Gastroesophageal sphincter (tissue), 4 donors: ENCODE results near the gene SNCA. TPM values are rescaled to one million over a fixed set of nuclear protein-coding genes. Genes with fewer than 3 reads are reported as not detected.

ENCODE experiments used
- ATAC-seq: fragments of 150-250 bp; one replicate; pipeline ENCODE4 v1.9.1; 2016; ENCODE audit warnings: mild to moderate bottlenecking, moderate library complexity
- H3K27ac ChIP-seq, 4 donors: fragments of 200-600 bp; sonication (generic) in 3 of 4; 1 replicate in 3 of 4; 2 replicates in 1 of 4; pipeline ENCODE4 v1.5.1; 2016 to 2019
- H3K27me3 ChIP-seq: fragments of 200-600 bp; sonication (generic); one replicate; pipeline ENCODE4 v1.5.1; 2019
- H3K36me3 ChIP-seq, 2 donors: fragments of 200-600 bp; sonication (generic); one replicate each; pipeline ENCODE4 v1.5.1; 2019; ENCODE audit warnings: control low read depth in 1 of 2
- H3K4me1 ChIP-seq, 3 donors: fragments of 200-600 bp; sonication (generic); 1 replicate in 2 of 3; 2 replicates in 1 of 3; pipeline ENCODE4 v1.5.1; 2016 to 2019; ENCODE audit warnings: control low read depth in 2 of 3
- H3K4me3 ChIP-seq, 2 donors: fragments of 200-600 bp; sonication (generic); one replicate each; pipeline ENCODE4 v1.5.1; 2019; ENCODE audit warnings: mild to moderate bottlenecking in 1 of 2, moderate library complexity in 1 of 2
- H3K9me3 ChIP-seq, 3 donors: fragments of 200-600 bp; sonication (generic); one replicate each; pipeline ENCODE4 v1.5.1; 2017 to 2019; ENCODE audit warnings: control low read depth in 2 of 3
- EP300 ChIP-seq: sonication (generic); formaldehyde crosslinking; IDR thresholded peaks from one replicate; pipeline ENCODE4 v1.6.1; 2017; ENCODE audit warnings: antibody characterized with exemption, mild to moderate bottlenecking
- POLR2A ChIP-seq, 2 donors: fragments of 450-650 bp; IDR thresholded peaks; one replicate each; pipeline ENCODE4 v1.6.1; 2017; ENCODE audit warnings: antibody characterized with exemption in 2 of 2, mild to moderate bottlenecking in 2 of 2, moderate library complexity in 1 of 2
- POLR2AphosphoS5 ChIP-seq: sonication (generic); formaldehyde crosslinking; IDR thresholded peaks from one replicate; pipeline ENCODE4 v1.6.1; 2017; ENCODE audit warnings: antibody characterized with exemption
- WGBS, 2 donors: methylation state at CpG; one replicate each; pipeline ENCODE4 v1.1.5; 2018; ENCODE audit warnings: low coverage in 1 of 2; 5-methylcytosine and 5-hydroxymethylcytosine counted together
- total RNA-seq, 4 donors: library from RNA; depleted of rRNA; stranded (reverse); fragments of >200 nt; gene quantifications; one replicate each; pipeline ENCODE4 v1.1.0, GENCODE V29; 2016
- TF ChIP-seq, protein P1 (sequence below), 4 experiments: fragments of 200-600 bp in 2 of 4; fragments of 450-650 bp in 2 of 4; sonication (generic) in 1 of 4; IDR thresholded peaks; one replicate each; pipeline ENCODE4 v1.5.1; 2017 to 2019; ENCODE audit warnings: antibody characterized with exemption in 4 of 4, mild to moderate bottlenecking in 2 of 4, moderate library complexity in 2 of 4

SNCA gene
- total RNA-seq, 4 donors from 2014 or later, result 5.0 to 24.4 (median 13.9) TPM

DNA sequence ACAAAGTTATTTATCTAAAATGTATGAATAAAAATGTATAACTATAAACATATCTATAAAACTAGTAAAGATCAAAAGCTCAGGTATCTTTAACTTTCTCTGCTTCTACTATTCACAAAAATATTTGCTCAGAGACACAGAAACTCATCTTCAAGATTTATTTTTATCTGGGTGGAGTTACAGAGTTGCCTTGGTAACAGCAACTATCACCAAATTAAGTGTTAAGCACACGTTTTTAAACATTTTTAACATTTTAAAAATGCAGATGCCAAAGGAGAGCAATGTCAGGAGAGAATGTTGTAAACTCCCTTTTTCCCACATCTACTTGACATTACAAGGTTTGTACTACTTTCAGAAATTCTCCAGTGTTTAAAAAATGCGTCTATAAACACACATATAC lies 71.4 kb downstream of the SNCA start:
- Histone ChIP-seq H3K36me3 (no peaks in the 10 kb centered on the region), H3K27me3 (no peaks in the 10 kb centered on the region), H3K9me3 (no peaks in the 10 kb centered on the region), H3K27ac (peak overlapping the region in 2 of 4 donors; percentile 21 to 31), H3K4me3 (no peak overlapping the region), H3K4me1 (peaks cover 2 to 18% (median 3%) of the 10 kb centered on the region in 3 donors)
- no peak for ATAC-seq
- WGBS, 2 donors, result 8 to 10% methylated on average over 2 of the region's 2 CpGs
- no peak for TF ChIP-seq POLR2AphosphoS5
- TF ChIP-seq POLR2A (IDR thresholded peaks at IDR 0.05), result no peak
- TF ChIP-seq EP300, result no peak
- TF ChIP-seq, protein P1, sequence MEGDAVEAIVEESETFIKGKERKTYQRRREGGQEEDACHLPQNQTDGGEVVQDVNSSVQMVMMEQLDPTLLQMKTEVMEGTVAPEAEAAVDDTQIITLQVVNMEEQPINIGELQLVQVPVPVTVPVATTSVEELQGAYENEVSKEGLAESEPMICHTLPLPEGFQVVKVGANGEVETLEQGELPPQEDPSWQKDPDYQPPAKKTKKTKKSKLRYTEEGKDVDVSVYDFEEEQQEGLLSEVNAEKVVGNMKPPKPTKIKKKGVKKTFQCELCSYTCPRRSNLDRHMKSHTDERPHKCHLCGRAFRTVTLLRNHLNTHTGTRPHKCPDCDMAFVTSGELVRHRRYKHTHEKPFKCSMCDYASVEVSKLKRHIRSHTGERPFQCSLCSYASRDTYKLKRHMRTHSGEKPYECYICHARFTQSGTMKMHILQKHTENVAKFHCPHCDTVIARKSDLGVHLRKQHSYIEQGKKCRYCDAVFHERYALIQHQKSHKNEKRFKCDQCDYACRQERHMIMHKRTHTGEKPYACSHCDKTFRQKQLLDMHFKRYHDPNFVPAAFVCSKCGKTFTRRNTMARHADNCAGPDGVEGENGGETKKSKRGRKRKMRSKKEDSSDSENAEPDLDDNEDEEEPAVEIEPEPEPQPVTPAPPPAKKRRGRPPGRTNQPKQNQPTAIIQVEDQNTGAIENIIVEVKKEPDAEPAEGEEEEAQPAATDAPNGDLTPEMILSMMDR (IDR thresholded peaks at IDR 0.05), result no peak

DNA sequence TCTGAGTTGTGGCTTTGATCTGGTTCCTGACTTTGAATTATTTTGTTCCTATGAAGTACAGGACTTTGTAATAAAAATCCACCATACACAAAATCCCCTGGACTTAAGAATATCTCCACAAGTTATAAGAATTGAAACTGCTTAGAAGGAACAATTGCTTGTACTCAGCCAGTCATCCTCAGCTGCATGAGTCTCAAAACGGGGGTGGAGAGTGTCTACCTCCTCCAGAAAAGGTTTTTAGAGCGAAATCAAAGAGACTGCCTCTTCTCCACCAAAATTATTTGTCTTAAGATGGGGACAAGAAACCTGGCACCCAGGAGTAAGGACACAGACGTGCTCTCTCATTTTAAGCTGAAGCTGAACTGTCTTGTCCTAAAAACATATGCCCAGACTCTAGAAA lies 74.7 kb downstream of the SNCA start:
- no peak for TF ChIP-seq POLR2AphosphoS5
- no peak for TF ChIP-seq POLR2A (IDR thresholded peaks at IDR 0.05)
- no peak for TF ChIP-seq EP300
- TF ChIP-seq, protein P1 (IDR thresholded peaks at IDR 0.05), result no peak
- Histone ChIP-seq H3K27me3 (no peaks in the 10 kb centered on the region), H3K9me3 (no peaks in the 10 kb centered on the region), H3K4me3 (no peak overlapping the region), H3K27ac (no peak overlapping the region), H3K36me3 (no peaks in the 10 kb centered on the region), H3K4me1 (peaks cover 2 to 23% (median 3%) of the 10 kb centered on the region in 3 donors)
- no peak for ATAC-seq
- WGBS, 2 donors, result 86 to 93% methylated on average over 3 of the region's 3 CpGs

DNA sequence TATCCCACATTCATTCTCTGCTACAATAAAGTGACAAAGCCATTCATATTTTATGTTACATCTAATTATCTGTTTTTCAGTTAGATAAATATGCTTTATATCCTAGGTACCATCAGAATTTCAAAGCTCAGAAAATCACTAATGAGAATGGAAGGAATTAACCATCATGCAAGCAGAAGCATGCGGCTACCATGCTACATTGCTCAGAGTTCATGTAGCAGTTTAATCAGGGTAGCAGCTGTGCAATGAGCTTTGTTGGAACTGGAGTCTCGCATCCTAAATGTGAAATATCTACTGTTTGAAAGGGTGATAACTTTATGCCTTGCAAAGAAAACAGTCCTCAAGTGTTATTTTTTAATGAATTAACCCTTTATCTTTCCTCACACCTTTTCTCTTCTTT lies 77.5 kb downstream of the SNCA start:
- Histone ChIP-seq H3K27me3 (no peaks in the 10 kb centered on the region), H3K9me3 (no peaks in the 10 kb centered on the region), H3K27ac (no peak overlapping the region), H3K4me3 (no peak overlapping the region), H3K4me1 (peaks cover 0 to 18% (median 0%) of the 10 kb centered on the region in 3 donors), H3K36me3 (no peaks in the 10 kb centered on the region)
- 82 to 100% methylated on average over 1 to 2 of the region's 2 CpGs for WGBS, 2 donors
- ATAC-seq, result no peak
- TF ChIP-seq POLR2A (IDR thresholded peaks at IDR 0.05), result no peak
- TF ChIP-seq, protein P1 (IDR thresholded peaks at IDR 0.05), result no peak
- TF ChIP-seq EP300, result no peak
- TF ChIP-seq POLR2AphosphoS5, result no peak

DNA sequence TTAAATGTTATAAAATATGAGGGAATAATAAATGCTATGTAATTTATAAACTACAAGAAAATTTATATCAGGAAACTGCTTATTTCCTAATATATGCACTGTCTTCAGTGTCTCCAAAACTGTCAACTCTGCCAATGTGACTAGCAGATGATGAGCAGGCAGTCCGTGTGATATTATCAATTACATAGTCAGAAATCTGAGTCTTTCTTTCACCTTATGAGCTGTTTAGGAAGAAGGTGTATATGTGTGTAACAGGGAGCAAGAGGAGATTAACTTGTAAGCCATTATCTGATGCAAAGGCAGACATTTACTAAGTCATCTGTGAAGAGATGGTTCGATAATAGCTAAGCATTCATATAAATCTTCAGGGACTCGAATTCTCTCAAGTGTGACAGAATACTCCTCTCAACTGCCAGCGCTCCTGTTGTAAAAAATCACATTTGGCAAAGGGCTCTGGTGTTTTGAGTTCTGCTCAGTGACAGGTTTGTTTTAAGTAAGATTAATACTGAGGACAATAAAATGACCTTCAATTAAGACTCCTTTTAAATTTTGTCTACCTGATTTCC lies 79.7 kb downstream of the SNCA start:
- Histone ChIP-seq H3K27me3 (no peaks in the 10 kb centered on the region), H3K9me3 (no peaks in the 10 kb centered on the region), H3K27ac (no peak overlapping the region), H3K36me3 (no peaks in the 10 kb centered on the region), H3K4me3 (no peak overlapping the region), H3K4me1 (peaks cover 8 to 34% (median 8%) of the 10 kb centered on the region in 3 donors)
- WGBS, 2 donors, result 24 to 48% methylated on average over 4 of the region's 4 CpGs
- no peak for ATAC-seq
- TF ChIP-seq POLR2A (IDR thresholded peaks at IDR 0.05) (no peak), POLR2AphosphoS5 (no peak), EP300 (no peak)
- TF ChIP-seq, protein P1 (IDR thresholded peaks at IDR 0.05), result no peak

DNA sequence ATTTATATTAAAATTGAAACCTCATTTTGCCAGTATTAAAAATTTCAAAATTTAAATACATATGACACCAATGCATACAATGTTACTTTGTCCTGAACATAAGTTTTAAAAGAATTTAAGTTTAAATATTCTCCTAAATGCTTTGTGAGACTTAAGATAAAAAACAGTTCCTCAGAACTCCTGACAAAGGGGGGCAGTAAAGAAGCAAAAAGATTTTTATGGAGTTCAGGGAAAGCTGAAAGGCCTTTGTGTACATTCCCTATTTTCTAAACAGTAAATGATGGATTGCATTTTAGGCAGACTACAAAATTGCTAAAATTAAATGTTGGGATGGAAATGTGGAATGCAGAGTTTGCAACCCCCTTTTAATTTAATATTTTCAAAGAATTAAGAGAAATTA lies 81.7 kb downstream of the SNCA start:
- Histone ChIP-seq H3K4me1 (peaks cover 8 to 34% (median 8%) of the 10 kb centered on the region in 3 donors), H3K9me3 (no peaks in the 10 kb centered on the region), H3K36me3 (no peaks in the 10 kb centered on the region), H3K27ac (no peak overlapping the region), H3K27me3 (no peaks in the 10 kb centered on the region), H3K4me3 (no peak overlapping the region)
- TF ChIP-seq POLR2AphosphoS5, result no peak
- no peak for TF ChIP-seq POLR2A (IDR thresholded peaks at IDR 0.05)
- no peak for TF ChIP-seq EP300
- TF ChIP-seq, protein P1 (IDR thresholded peaks at IDR 0.05), result no peak
- no peak for ATAC-seq
